Gastrocnemius medialis (tissue), 4 donors: ENCODE measurements around the gene OR4F17.
"Not testable (repeated sequence)": the region's sequence is repeated elsewhere in the genome, so short reads cannot be mapped to it uniquely, and the experiment has no call there.

Source experiments
- CTCF ChIP-seq, 5 experiments: fragments of 450-650 bp in 3 of 5; fragments of 200-600 bp in 2 of 5; sonication (generic) in 2 of 5; IDR thresholded peaks in 4 of 5; conservative IDR thresholded peaks in 1 of 5; 1 replicate in 4 of 5; 2 replicates in 1 of 5; pipeline ENCODE4 v1.5.1; 2016 to 2019; ENCODE audit warnings: antibody characterized with exemption in 5 of 5, mild to moderate bottlenecking in 3 of 5, moderate library complexity in 3 of 5
- POLR2A ChIP-seq, 2 donors: fragments of 450-650 bp; IDR thresholded peaks; one replicate each; pipeline ENCODE4 v1.6.1; 2017; ENCODE audit warnings: antibody characterized with exemption in 2 of 2, mild to moderate bottlenecking in 2 of 2, moderate library complexity in 2 of 2

DNA sequence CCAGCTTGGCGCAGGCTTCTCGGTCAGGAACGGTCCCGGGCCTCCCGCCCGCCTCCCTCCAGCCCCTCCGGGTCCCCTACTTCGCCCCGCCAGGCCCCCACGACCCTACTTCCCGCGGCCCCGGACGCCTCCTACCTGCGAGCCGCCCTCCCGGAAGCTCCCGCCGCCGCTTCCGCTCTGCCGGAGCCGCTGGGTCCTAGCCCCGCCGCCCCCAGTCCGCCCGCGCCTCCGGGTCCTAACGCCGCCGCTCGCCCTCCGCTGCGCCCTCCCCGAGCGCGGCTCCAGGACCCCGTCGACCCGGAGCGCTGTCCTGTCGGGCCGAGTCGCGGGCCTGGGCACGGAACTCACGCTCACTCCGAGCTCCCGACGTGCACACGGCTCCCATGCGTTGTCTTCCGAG is 36.1 kb upstream of the OR4F17 start:
- TF ChIP-seq POLR2A (IDR thresholded peaks at IDR 0.05); CTCF (IDR thresholded peaks at IDR 0.05 in 4 of 5, conservative IDR thresholded peaks at IDR 0.05 in 1 of 5): not testable (repeated sequence)
